GM19468 (cell line): ENCODE measurements around the gene LSM2.
A peak's percentile ranks its signal among the peaks of the same experiment; 100 is the strongest.
"Not testable (repeated sequence)": the region's sequence is repeated elsewhere in the genome, so short reads cannot be mapped to it uniquely, and the experiment has no call there.

Experiments
- ATAC-seq: cut with Tn5 transposase; IDR thresholded peaks from one replicate; pipeline ENCODE4 v1.9.1; 2021; ENCODE audit warnings: mild to moderate bottlenecking, moderate library complexity, moderate number of reproducible peaks; ENCODE audit not compliant: unreplicated experiment; ENCODE audit errors: extremely low read depth

LSM2 gene

GRCh38 chr6:31801031-31801927 is 5.5 kb downstream of the LSM2 start:
- not testable (repeated sequence) for ATAC-seq

- no peak for ATAC-seq
Observed at GRCh38 chr6:31799781-31800180, 7.0 kb downstream of the LSM2 start.

GRCh38 chr6:31797588-31797987 is 9.2 kb downstream of the LSM2 start:
- ATAC-seq = no peak

DNA sequence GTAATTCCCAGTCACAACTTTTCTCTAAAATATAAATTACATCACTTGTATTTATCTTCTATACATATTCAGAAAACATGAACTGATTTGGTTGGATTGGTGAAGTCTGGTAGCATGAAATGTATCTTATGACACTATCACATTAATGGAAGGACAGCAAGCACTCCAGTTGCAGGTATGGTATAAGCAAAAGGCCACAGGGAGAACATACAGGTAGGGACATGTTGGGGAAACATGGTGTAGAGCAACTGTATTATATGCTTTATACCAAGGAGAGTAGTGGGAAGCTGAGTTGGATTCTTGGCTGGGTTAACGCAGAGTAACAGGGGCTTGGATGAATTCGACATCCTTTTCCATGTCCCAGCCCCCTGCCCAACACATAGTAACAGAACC is 9.8 kb downstream of the LSM2 start:
- no peak for ATAC-seq

GRCh38 chr6:31795616-31796298 is 11.0 kb downstream of the LSM2 start, which contains the start of gene VARS1:
Gene VARS1 (minus strand): TSS chr6:31795752. CDS start chr6:31795217, 535 bp downstream.
- ATAC-seq = peak; percentile 53

- ATAC-seq = no peak
Observed at GRCh38 chr6:31794866-31795615, 11.7 kb downstream of the LSM2 start.

DNA sequence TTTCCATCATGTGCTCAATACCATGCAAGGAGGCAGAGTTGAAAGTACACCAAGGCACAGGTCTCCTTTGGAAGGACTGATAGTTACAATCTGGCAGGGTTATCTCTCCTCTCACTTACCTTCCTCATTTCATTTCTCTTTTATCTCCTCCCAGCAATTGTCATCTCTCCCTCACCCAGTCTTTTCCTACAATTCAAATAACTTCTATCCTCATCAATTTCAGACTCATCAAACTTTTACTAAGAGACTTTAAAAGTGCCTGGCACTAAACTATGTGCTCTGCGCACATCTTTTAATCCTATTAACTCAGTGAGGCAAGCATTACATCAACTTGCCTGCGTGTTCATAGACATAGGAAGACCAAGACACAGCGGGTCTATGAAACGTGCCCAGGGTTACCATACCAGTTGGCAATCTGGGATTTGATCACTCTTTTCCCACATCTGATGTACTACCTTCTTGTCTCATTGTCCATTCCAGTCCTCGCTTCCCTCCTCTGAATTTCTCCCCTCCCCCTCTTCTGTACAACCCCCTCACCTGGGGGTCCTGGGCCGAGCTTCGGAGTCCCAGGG is 12.4 kb downstream of the LSM2 start:
- ATAC-seq = no peak

DNA sequence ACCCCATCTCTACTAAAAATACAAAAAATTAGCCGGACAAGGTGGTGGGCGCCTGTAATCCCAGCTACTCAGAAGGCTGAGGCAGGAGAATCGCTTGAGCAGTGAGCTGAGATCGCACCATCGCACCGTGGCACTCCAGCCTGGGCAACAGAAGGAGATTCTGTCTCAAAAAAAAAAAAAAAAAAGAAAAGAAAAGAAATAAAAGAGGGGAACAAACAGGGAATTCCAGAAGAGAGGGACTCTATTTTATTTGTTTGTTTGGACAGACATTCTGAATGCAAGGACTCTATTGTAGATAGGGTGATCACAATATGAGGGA is 12.9 kb downstream of the LSM2 start:
- not testable (repeated sequence) for ATAC-seq

GRCh38 chr6:31792761-31793171 is 14.0 kb downstream of the LSM2 start:
- ATAC-seq = no peak

DNA sequence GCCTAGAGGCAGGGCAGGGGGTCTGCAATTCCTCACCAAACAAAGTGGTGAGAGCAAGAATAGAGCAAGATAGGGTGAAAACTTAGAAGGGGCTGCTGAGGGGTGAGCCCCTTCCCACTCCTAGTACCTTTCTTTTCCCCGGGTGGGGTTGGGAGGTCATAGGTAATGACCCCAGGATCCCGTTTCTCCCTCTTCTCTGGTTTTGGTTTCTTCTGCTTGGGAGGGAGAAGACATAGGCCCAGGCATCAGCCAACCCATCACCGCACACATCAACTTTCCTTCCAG is 14.7 kb downstream of the LSM2 start:
- ATAC-seq = no peak

GRCh38 chr6:31791324-31792089 is 15.3 kb downstream of the LSM2 start:
- no peak for ATAC-seq

- no peak for ATAC-seq
Observed at GRCh38 chr6:31785475-31785874, 21.3 kb downstream of the LSM2 start.

- no peak for ATAC-seq
Observed at GRCh38 chr6:31784098-31784925, 22.5 kb downstream of the LSM2 start.

GRCh38 chr6:31782126-31782855 is 24.5 kb downstream of the LSM2 start:
- no peak for ATAC-seq

GRCh38 chr6:31781244-31782125 is 25.3 kb downstream of the LSM2 start:
- no peak for ATAC-seq

DNA sequence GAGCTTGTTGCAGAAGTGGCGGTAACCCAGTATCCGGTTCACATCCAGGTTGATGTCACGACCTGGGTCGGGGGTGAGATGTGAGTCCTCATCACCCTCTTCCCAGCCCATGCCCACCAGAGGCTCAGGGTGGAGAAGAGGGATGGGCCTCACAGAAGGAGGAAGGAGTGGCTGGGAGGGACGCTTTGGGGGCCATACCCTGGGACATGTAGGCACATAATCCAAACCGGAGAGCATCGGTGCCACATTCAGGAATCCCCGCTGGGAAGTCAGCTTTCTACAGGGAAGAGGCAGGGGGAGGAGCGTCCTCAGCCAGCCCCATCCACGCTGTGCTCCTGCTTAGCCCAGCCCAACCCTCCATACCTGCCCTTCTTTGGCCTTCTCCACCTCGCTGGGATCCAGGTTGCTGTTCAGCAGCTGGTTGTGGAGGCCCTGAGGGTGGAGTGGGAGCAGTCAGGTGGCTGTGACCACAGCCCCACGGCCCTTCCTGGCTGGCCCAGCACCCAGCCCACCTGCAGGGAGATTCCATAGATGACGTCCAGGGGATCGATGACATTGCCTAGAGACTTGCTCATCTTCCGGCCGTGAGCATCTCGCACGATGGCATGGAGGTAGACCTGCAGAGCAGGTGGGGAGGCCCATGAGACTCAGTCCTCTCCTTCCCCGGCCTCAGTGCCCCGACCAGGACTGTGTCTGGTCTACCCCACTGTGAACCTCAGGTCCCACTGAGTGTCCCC is 26.1 kb downstream of the LSM2 start:
- no peak for ATAC-seq

- no peak for ATAC-seq
Observed at GRCh38 chr6:31779908-31780307, 26.9 kb downstream of the LSM2 start.
